HS-5 (cell line): Measurements from ENCODE around the gene PHLDA2.

Experiments used
- DNase-seq: peaks from one replicate; pipeline ENCODE4 v3.0.0-alpha.2; 2012; ENCODE audit warnings: low read depth

PHLDA2 gene

GRCh38 chr11:2897048-2897447 is 32.2 kb downstream of the PHLDA2 start:
- DNase-seq, result no peak

- no peak for DNase-seq
Measured at GRCh38 chr11:2896047-2896446, 33.2 kb downstream of the PHLDA2 start.

DNA sequence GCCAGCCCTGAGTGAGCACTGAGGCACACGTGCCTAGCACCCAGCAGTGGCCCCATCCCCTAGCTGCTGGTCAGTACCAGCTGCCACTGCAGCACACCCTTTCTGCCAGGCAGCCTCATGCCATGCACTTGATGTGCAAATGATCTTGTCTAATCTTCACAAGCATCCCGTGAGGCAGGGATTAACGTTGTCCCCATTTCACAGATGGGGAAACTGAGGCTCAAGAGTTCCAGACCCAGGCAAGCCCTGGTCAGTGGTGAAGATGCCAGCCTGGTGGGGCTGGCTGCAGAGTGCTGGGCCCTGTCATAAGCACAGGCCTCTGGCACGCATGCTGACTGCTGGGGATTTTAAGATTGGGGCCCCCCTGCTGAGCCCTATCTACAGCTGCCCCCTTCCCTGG is 35.3 kb downstream of the PHLDA2 start:
- no peak for DNase-seq

DNA sequence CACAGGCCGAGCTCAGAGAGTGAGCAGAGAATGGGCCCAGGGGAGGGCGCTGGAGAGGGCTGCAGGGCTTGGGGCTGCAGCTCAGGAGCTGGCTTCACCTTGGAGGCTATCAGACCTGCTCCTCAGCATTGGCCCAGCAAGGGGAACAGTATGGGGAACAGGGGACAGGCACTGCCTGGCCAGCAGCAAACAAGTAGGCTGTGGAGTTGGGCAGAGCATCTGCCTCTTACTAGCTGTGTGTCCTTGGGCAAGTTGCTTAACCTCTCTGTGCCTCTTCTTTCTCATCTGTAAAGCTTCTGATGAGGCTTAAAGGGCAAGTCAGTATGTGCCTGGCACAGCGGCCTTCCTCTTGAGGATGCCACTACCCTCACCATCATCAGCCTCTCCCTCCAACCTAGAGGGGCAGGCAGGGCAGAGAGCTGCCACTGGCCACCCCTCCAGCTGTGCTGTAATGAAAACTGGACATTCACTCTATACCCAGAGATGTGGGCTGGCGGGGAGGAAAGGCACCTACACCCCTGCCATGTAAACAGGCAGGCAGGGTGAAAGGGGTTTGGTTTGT is 36.2 kb downstream of the PHLDA2 start:
- DNase-seq, result no peak

GRCh38 chr11:2892215-2892966 is 36.8 kb downstream of the PHLDA2 start:
- peak; percentile 28 for DNase-seq

DNA sequence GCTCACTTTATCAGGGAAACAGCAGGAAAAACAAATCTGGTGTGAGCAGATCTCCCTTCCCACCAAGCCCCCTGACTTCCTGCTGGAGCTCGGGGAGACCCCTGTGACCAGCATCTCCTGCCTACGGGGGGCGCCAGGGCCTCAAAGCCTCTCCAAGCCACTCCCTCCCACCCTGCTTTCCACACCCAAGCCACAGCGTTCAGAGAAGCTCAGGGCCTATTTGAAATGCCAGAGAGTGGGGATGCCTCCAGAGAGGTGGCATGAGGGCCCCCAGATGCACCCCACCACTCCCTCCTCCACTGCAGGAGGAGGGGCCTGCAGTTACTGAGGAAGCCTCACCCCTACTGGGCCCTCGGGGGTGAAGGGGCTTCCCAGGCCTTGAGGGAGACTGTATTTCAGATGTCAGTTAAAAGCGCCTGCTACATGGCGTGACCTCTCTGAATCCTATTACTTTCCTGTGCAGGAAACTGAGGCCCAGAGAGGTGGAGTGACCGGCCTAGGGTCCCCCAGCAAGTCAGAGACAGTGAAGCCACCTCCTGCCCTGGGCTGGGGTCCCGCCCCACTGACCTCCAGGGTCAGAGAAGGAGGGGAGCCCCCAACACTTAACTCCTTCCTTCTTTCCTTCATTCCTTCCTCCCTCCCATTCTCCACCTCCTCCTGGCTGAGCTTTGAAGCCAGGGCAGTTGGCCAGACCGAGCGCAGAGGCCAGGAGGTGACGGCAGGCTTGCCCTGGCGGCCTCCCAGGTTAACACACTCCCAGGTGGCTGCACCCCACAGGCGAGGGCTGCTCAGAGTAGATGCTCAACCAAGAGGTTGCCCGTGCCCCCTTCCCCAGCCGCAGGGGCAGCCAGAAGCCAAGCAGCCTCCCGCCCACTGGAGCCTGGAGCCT is 37.6 kb downstream of the PHLDA2 start:
- DNase-seq, result no peak

- no peak for DNase-seq
Measured at GRCh38 chr11:2890466-2891294, 38.5 kb downstream of the PHLDA2 start.

DNA sequence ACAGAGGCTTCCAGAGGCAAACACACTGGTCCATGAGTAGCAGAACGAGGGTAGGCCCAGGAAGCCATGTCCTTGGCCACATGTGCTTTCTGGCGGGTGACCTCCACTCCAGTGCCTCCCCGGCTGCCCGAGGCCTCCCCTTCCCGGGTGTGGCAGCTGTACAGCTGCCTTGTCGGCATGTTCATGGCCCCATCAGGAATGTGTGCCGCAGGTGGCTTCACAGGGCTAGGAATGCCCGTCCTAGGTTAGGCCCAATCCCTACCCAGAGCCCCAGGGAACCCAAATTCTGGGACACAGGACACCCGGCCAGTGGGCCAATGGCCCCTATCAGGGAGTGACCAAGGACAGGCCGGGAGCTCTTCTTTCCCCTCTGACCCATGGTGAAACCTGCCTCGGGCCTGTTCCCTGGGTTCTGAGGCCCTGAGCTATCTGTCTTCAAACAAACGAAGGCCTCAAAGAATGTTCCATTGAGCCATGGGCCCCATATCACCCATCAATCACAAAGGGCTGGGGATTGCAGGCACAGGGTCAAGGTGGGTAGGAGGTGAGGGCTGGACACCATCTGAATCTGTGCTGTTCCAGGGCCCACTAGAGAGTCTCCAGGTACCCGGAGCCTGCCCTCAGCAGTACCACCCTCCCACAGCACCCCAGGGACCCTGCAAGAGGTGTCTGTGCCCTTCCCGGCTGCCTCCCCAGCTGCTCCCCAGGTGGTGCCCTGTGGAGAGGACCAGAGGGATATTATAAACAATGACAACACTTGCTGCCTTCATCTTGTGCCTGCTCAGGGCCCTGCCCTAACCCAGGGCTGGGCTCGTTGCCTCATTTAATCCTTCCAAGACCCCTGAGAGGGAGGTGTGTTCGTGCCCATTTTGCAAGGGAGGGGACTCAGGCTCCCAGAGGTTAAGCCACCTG is 39.6 kb downstream of the PHLDA2 start:
- DNase-seq, result no peak

DNA sequence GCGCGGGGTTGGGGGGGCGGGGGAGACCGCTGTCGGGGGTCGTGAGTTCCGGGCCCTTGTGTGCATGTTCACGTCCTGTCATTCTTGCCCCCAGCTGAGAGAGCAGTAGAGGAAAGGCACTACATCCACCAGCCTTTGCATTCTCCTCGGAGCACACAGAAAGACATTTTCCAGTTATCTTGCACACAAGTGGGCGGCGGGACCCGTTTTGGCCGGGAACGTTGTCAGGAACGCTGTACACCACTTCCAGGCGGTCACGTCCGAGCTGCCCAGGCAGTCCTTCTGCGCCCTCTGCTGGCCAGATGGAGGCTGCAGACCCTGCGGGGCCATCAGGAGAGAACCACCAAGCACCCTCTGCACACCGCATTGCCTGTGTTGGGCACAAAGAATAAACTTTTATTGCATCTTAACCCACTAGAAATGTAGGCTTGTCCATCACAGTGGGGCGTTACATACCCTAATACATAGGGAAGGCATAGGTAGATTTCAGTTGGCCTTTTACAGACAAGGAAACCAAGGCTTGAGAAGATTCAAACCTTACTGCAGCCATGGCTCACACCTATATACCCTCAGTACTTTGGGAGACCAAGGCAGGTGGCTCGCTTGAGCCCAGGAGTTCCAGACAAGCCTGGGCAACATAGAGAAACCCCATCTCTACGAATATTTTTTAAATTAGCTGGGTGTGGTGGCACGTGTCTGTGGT is 40.8 kb downstream of the PHLDA2 start:
- peak; percentile 43 for DNase-seq

DNA sequence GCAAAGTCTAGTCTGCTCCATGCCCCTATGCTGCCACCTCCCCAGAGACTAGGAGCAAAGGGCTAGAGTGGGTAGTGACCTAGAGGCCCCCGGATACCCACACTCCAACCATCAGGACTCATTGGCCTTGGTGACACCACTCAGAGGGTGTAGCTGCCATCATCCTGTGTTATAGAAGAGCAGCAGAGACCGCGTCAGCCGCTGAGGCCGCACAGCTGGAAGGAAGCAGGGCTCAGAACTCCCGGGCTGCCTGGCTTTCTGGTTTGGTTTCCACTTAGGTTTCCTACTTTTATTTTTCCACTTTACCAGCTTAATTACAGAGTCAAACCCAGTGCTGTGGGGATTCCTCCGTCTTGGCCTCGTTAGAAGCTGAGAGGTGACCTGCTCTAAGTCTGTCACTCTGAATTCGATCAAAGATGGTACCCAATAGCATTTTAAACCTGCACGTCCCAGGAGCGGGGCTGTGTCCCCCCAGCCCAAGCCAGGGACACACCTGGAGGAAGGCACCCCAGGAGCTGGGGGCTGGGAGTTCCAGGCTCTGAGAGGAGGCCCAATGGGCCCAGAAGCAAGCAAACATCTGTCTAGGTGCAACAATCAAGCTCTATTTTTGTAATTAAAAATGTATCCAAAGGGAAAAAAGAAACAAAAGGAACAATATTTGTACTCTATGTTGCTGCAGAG is 41.6 kb downstream of the PHLDA2 start:
- DNase-seq, result no peak

- no peak for DNase-seq
Measured at GRCh38 chr11:2886936-2887335, 42.3 kb downstream of the PHLDA2 start.

- DNase-seq, result no peak
Measured at GRCh38 chr11:2886191-2886894, 42.9 kb downstream of the PHLDA2 start.

DNA sequence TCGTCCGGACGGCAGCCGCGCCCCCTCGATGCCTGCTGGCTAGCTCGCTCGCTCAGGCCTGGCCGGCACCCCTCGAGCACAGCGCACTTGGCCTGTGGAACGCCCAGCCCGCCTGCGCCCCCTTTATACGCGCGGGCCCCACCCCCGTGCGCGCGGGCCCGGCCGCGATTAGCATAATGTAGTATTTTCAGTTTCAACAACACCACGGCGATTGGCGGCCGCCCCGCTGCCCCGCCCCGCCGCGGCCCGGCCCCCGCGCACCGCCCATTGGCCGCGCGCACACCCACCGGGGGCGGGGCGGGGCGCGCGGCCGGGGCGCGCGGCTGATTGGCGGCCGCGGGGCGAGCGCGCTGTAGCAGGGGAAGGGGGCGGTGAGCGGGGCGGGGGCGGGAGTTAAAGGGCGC is 43.5 kb downstream of the PHLDA2 start, which contains the start of gene CDKN1C:
Gene CDKN1C, minus strand, starts transcription at position 98 of the 404 bp plus-strand sequence. CDS start 319 bp downstream, outside the sequence.
- DNase-seq, result peak; percentile 36

GRCh38 chr11:2885017-2885677 is 44.1 kb downstream of the PHLDA2 start:
- no peak for DNase-seq

GRCh38 chr11:2883979-2884815 is 45.0 kb downstream of the PHLDA2 start:
- no peak for DNase-seq

GRCh38 chr11:2883640-2883978 is 45.6 kb downstream of the PHLDA2 start:
- DNase-seq, result no peak

- no peak for DNase-seq
Measured at GRCh38 chr11:2882396-2883110, 46.7 kb downstream of the PHLDA2 start.
